H9 (cell line): ENCODE data around the gene NCOA5. TPM values are rescaled to one million over a fixed set of nuclear protein-coding genes. Genes with fewer than 3 reads are reported as not detected.
A peak's percentile ranks its signal among the peaks of the same experiment; 100 is the strongest.

Experiments used
- DNase-seq: peaks from one replicate; pipeline ENCODE4 v3.0.0-alpha.2; 2017
- H2AFZ ChIP-seq: one replicate; pipeline ENCODE4 v1.6.1; 2013; ENCODE audit warnings: mild to moderate bottlenecking, low read length, control low read depth, moderate library complexity
- H2AK5ac ChIP-seq: 2 replicates; pipeline ENCODE4 v1.6.1; 2013; ENCODE audit warnings: low read length, control low read depth, mixed read lengths; ENCODE audit not compliant: insufficient read length
- H2BK120ac ChIP-seq: one replicate; pipeline ENCODE4 v1.6.1; 2013; ENCODE audit warnings: low read depth, mild to moderate bottlenecking, low read length, control low read depth, inconsistent platforms; ENCODE audit not compliant: poor library complexity, severe bottlenecking
- H2BK12ac ChIP-seq: 2 replicates; pipeline ENCODE4 v1.6.1; 2013; ENCODE audit warnings: low read length, control low read depth, mixed read lengths, low read depth; ENCODE audit not compliant: insufficient read length
- H2BK15ac ChIP-seq: 2 replicates; pipeline ENCODE4 v1.6.1; 2013; ENCODE audit warnings: low read depth, low read length, control low read depth
- H2BK20ac ChIP-seq: one replicate; pipeline ENCODE4 v1.6.1; 2013; ENCODE audit warnings: low read depth, mild to moderate bottlenecking, low read length, control low read depth, inconsistent platforms; ENCODE audit not compliant: poor library complexity, severe bottlenecking
- H2BK5ac ChIP-seq: 2 replicates; pipeline ENCODE4 v1.6.1; 2013; ENCODE audit warnings: low read length, control low read depth, mixed read lengths; ENCODE audit not compliant: insufficient read length
- H3K14ac ChIP-seq: 2 replicates; pipeline ENCODE4 v1.6.1; 2013; ENCODE audit warnings: low read length, control low read depth; ENCODE audit not compliant: insufficient read depth
- H3K18ac ChIP-seq: 2 replicates; pipeline ENCODE4 v1.6.1; 2013; ENCODE audit warnings: low read depth, mild to moderate bottlenecking, mixed read lengths, low read length, control low read depth; ENCODE audit not compliant: insufficient read length
- H3K23ac ChIP-seq: 2 replicates; pipeline ENCODE4 v1.6.1; 2013; ENCODE audit warnings: low read length, control low read depth, mixed read lengths, low read depth; ENCODE audit not compliant: insufficient read length
- H3K23me2 ChIP-seq: 2 replicates; pipeline ENCODE4 v1.6.1; 2013; ENCODE audit warnings: low read depth, mild to moderate bottlenecking, mixed read lengths, low read length, control low read depth; ENCODE audit not compliant: insufficient read length, poor library complexity, severe bottlenecking
- H3K27ac ChIP-seq: 2 replicates; pipeline ENCODE4 v1.5.1; 2013; ENCODE audit warnings: low read length, control low read depth, mixed read lengths, low read depth; ENCODE audit not compliant: insufficient read length
- H3K27me3 ChIP-seq: 2 replicates; pipeline ENCODE4 v1.6.1; 2013; ENCODE audit warnings: low read length, control low read depth, inconsistent platforms; ENCODE audit not compliant: insufficient read depth
- H3K4ac ChIP-seq: 2 replicates; pipeline ENCODE4 v1.6.1; 2013; ENCODE audit warnings: low read depth, mild to moderate bottlenecking, control low read depth, inconsistent platforms, low read length, moderate library complexity
- H3K4me1 ChIP-seq: 2 replicates; pipeline ENCODE4 v1.6.1; 2013; ENCODE audit warnings: low read length, control low read depth, inconsistent platforms; ENCODE audit not compliant: insufficient read depth
- H3K4me2 ChIP-seq: 2 replicates; pipeline ENCODE4 v1.6.1; 2013; ENCODE audit warnings: low read length, control low read depth, mixed read lengths; ENCODE audit not compliant: insufficient read length, insufficient read depth
- H3K56ac ChIP-seq: 2 replicates; pipeline ENCODE4 v1.6.1; 2013; ENCODE audit warnings: low read depth, mild to moderate bottlenecking, mixed read lengths, low read length, control low read depth; ENCODE audit not compliant: insufficient read length
- H3K79me1 ChIP-seq: 2 replicates; pipeline ENCODE4 v1.6.1; 2013; ENCODE audit warnings: low read depth, mild to moderate bottlenecking, moderate library complexity, low read length, control low read depth, inconsistent platforms; ENCODE audit not compliant: insufficient read depth, poor library complexity, severe bottlenecking
- H3K79me2 ChIP-seq: 2 replicates; pipeline ENCODE4 v1.6.1; 2013; ENCODE audit warnings: low read length, control low read depth, inconsistent platforms; ENCODE audit not compliant: insufficient read depth
- H3K9ac ChIP-seq: 2 replicates; pipeline ENCODE4 v1.6.1; 2013; ENCODE audit warnings: low read length, control low read depth, mixed read lengths; ENCODE audit not compliant: insufficient read length; ENCODE audit errors: extremely low read depth
- H3K9me3 ChIP-seq: one replicate; pipeline ENCODE4 v1.6.1; 2013; ENCODE audit warnings: low read depth, low read length, inconsistent platforms; ENCODE audit not compliant: control insufficient read depth
- H3T11ph ChIP-seq: one replicate; pipeline ENCODE4 v1.6.1; 2013; ENCODE audit warnings: mild to moderate bottlenecking, low read length, control low read depth, inconsistent platforms
- H4K20me1 ChIP-seq: one replicate; pipeline ENCODE4 v1.6.1; 2013; ENCODE audit not compliant: control insufficient read depth, insufficient read length, insufficient read depth
- H4K5ac ChIP-seq: 2 replicates; pipeline ENCODE4 v1.6.1; 2013; ENCODE audit warnings: low read depth, mild to moderate bottlenecking, mixed read lengths, low read length, control low read depth; ENCODE audit not compliant: insufficient read length
- H4K8ac ChIP-seq: replicated peaks from 2 replicates; pipeline ENCODE4 v1.6.1; 2013; ENCODE audit warnings: low read length, control low read depth, mixed read lengths, low read depth; ENCODE audit not compliant: insufficient read length
- H4K91ac ChIP-seq: 2 replicates; pipeline ENCODE4 v1.6.1; 2013; ENCODE audit warnings: low read depth, mild to moderate bottlenecking, moderate library complexity, mixed read lengths, low read length, control low read depth; ENCODE audit not compliant: insufficient read length
- H3K27ac Mint-ChIP-seq, 3 experiments: 2 replicates in 2 of 3; 3 replicates in 1 of 3; pipeline ENCODE4 v1.8.0; 2020 to 2021; ENCODE audit warnings: mixed read lengths in 3 of 3, mild to moderate bottlenecking in 1 of 3, moderate library complexity in 1 of 3
- H3K27me3 Mint-ChIP-seq: 2 replicates; pipeline ENCODE4 v1.8.0; 2021; ENCODE audit warnings: low read depth, mild to moderate bottlenecking, moderate library complexity, mixed read lengths
- H3K36me3 Mint-ChIP-seq, 3 experiments: 2 replicates in 2 of 3; 3 replicates in 1 of 3; pipeline ENCODE4 v1.8.0; 2020 to 2021; ENCODE audit warnings: low read depth in 3 of 3, mixed read lengths in 3 of 3; ENCODE audit not compliant: insufficient read depth in 1 of 3
- H3K4me1 Mint-ChIP-seq, 2 experiments: 2 replicates each; pipeline ENCODE4 v1.8.0; 2020; ENCODE audit warnings: mixed read lengths in 2 of 2
- H3K4me3 Mint-ChIP-seq, 2 experiments: 2 replicates in 1 of 2; 3 replicates in 1 of 2; pipeline ENCODE4 v1.8.0; 2020 to 2021; ENCODE audit warnings: mild to moderate bottlenecking in 2 of 2, mixed read lengths in 2 of 2, moderate library complexity in 1 of 2
- H3K9me3 Mint-ChIP-seq, 2 experiments: 2 replicates in 1 of 2; 3 replicates in 1 of 2; pipeline ENCODE4 v1.8.0; 2020; ENCODE audit warnings: mild to moderate bottlenecking in 2 of 2, mixed read lengths in 2 of 2, moderate library complexity in 1 of 2
- CTCF ChIP-seq: fragments of 200-600 bp; sonication (generic); conservative IDR thresholded peaks from 3 replicates; pipeline ENCODE4 v1.8.0; 2021; ENCODE audit warnings: antibody characterized with exemption, mild to moderate bottlenecking
- WGBS: extraction: QIAGEN DNeasy Blood & Tissue Kit; methylation state at CpG from one replicate; pipeline ENCODE4 v1.1.7; 2013; ENCODE audit warnings: missing lambda C conversion rate, low lambda C conversion rate, mixed read lengths; ENCODE audit not compliant: insufficient read length; ENCODE audit errors: extremely low coverage; 5-methylcytosine and 5-hydroxymethylcytosine counted together
- total RNA-seq: library from RNA; stranded (reverse); gene quantifications from 2 replicates; pipeline ENCODE4 v1.2.1, GENCODE V29; 2021

The NCOA5 gene
- total RNA-seq, 1 experiment from 2014 or later: 55.7 TPM

GRCh38 chr20:46089167-46089416 lies 670 bp downstream of the NCOA5 start:
- no peak overlapping the region for H4K91ac ChIP-seq
- no peak overlapping the region for H2BK120ac ChIP-seq
- no peaks in the 10 kb centered on the region for H3K4me1 ChIP-seq
- H3K27me3 Mint-ChIP-seq: no peaks in the 10 kb centered on the region
- H2BK5ac ChIP-seq: no peak overlapping the region
- H3K4me3 Mint-ChIP-seq: peak overlapping the region; percentile 88 to 92
- H3K56ac ChIP-seq: no peak overlapping the region
- no peak overlapping the region for H4K8ac ChIP-seq
- peak overlapping the region; percentile 91 for H3K4me2 ChIP-seq
- peaks cover 29% of the 10 kb centered on the region; the same call in 1 of the 2 replicates for H3K79me2 ChIP-seq
- H3K36me3 Mint-ChIP-seq: no peaks in the 10 kb centered on the region
- H3K9me3 Mint-ChIP-seq: peaks cover 0 to 3% of the 10 kb centered on the region in 2 experiments; a peak in 1 of 5 replicates
- H2BK12ac ChIP-seq: no peak overlapping the region
- no peak overlapping the region for H3K23ac ChIP-seq
- no peak overlapping the region; the same call in 1 of the 2 replicates for H3K4ac ChIP-seq
- no peak for DNase-seq
- no peak overlapping the region for H4K5ac ChIP-seq
- peaks cover 29 to 30% of the 10 kb centered on the region in 2 experiments for H3K4me1 Mint-ChIP-seq
- no CpG with 5 or more reads among the region's 31 CpGs for WGBS
- no peaks in the 10 kb centered on the region for H4K20me1 ChIP-seq
- H3K79me1 ChIP-seq: peaks cover 11% of the 10 kb centered on the region
- no peak overlapping the region for H2BK20ac ChIP-seq
- peaks cover 9% of the 10 kb centered on the region for H3K23me2 ChIP-seq
- H2AFZ ChIP-seq: no peak overlapping the region
- no peak overlapping the region for H3K27ac ChIP-seq
- H3K27me3 ChIP-seq: no peaks in the 10 kb centered on the region
- H3K9me3 ChIP-seq: no peaks in the 10 kb centered on the region
- peak overlapping the region in 2 of 3 experiments; percentile 85 to 95; a peak in 3 of 7 replicates for H3K27ac Mint-ChIP-seq
- H3K9ac ChIP-seq: peak overlapping the region; percentile 92
- no peak for TF ChIP-seq CTCF
- no peak overlapping the region for H2AK5ac ChIP-seq
- H3T11ph ChIP-seq: no peak overlapping the region
- peak overlapping the region; percentile 94 for H3K18ac ChIP-seq
- H3K14ac ChIP-seq: peak overlapping the region; percentile 94
- no peak overlapping the region for H2BK15ac ChIP-seq
